ENCODE results near the gene SMTN. TPM values are rescaled to one million over a fixed set of nuclear protein-coding genes. Genes with fewer than 3 reads are reported as not detected.

SMTN gene
- total RNA-seq, 1 donor from 2014 or later: 256 TPM

Other genes starting within 250 kb of the SMTN start
- 20.1 TPM for gene MORC2, start 112.5 kb upstream of the SMTN start, total RNA-seq
- gene TUG1, start 112.1 kb upstream of the SMTN start, total RNA-seq: 30.9 TPM
- gene SELENOM, start 26.2 kb downstream of the SMTN start, total RNA-seq: 43.4 TPM
- gene INPP5J, start 41.6 kb downstream of the SMTN start, total RNA-seq: 15.4 TPM
- gene PLA2G3, start 59.2 kb downstream of the SMTN start, total RNA-seq: not detected
- gene RNF185, start 78.9 kb downstream of the SMTN start, total RNA-seq: 17.7 TPM
- 8.5 TPM for gene LIMK2, start 131.0 kb downstream of the SMTN start, total RNA-seq
- 10.4 TPM for gene PIK3IP1, start 211.2 kb downstream of the SMTN start, total RNA-seq

All from Right ventricle myocardium superior (tissue), 1 donor.